Stimulated activated CD4-positive, alpha-beta T cell treated with anti-CD3 and anti-CD28 coated beads, Interleukin-1b, Interleukin-23, amount 100 ng/mL, for 24 hours (primary cell): Measurements from ENCODE around the gene UGT1A7.

ENCODE experiments used
- DNase-seq, 4 experiments: peaks; one replicate each; pipeline ENCODE4 v3.0.0-alpha.2; 2020; ENCODE audit warnings: low read depth in 4 of 4, low spot score in 1 of 4

UGT1A7 gene

GRCh38 chr2:233795735-233796171 lies 114.1 kb downstream of the UGT1A7 start:
- no peak for DNase-seq

GRCh38 chr2:233796254-233796653 lies 114.6 kb downstream of the UGT1A7 start:
- DNase-seq: no peak

- DNase-seq: no peak
Measured at GRCh38 chr2:233798335-233799086, 116.8 kb downstream of the UGT1A7 start.

GRCh38 chr2:233799087-233799665 lies 117.5 kb downstream of the UGT1A7 start:
- no peak for DNase-seq

GRCh38 chr2:233799716-233800115 lies 118.0 kb downstream of the UGT1A7 start:
- no peak for DNase-seq

- DNase-seq: no peak
Measured at GRCh38 chr2:233800208-233800607, 118.5 kb downstream of the UGT1A7 start.

- no peak for DNase-seq
Measured at GRCh38 chr2:233801357-233802131, 119.8 kb downstream of the UGT1A7 start.

GRCh38 chr2:233802132-233802815 lies 120.6 kb downstream of the UGT1A7 start:
- no peak for DNase-seq

GRCh38 chr2:233803292-233803911 lies 121.7 kb downstream of the UGT1A7 start:
- no peak for DNase-seq

- DNase-seq: no peak
Measured at GRCh38 chr2:233803994-233804393, 122.3 kb downstream of the UGT1A7 start.

GRCh38 chr2:233807215-233807865 lies 125.6 kb downstream of the UGT1A7 start:
- no peak for DNase-seq

- no peak for DNase-seq
Measured at GRCh38 chr2:233807966-233808935, 126.5 kb downstream of the UGT1A7 start.

GRCh38 chr2:233810385-233810784 lies 128.7 kb downstream of the UGT1A7 start:
- no peak for DNase-seq

GRCh38 chr2:233811087-233811486 lies 129.4 kb downstream of the UGT1A7 start:
- DNase-seq: no peak

- no peak for DNase-seq
Measured at GRCh38 chr2:233811732-233812131, 130.0 kb downstream of the UGT1A7 start.

GRCh38 chr2:233813236-233814055 lies 131.7 kb downstream of the UGT1A7 start:
- DNase-seq: no peak

GRCh38 chr2:233814056-233814835 lies 132.5 kb downstream of the UGT1A7 start:
- DNase-seq: no peak

GRCh38 chr2:233815861-233816260 lies 134.2 kb downstream of the UGT1A7 start:
- DNase-seq: no peak
